ENCODE measurements around the gene CMKLR1.
A peak's percentile ranks its signal among the peaks of the same experiment; 100 is the strongest.

The CMKLR1 gene, protein sequence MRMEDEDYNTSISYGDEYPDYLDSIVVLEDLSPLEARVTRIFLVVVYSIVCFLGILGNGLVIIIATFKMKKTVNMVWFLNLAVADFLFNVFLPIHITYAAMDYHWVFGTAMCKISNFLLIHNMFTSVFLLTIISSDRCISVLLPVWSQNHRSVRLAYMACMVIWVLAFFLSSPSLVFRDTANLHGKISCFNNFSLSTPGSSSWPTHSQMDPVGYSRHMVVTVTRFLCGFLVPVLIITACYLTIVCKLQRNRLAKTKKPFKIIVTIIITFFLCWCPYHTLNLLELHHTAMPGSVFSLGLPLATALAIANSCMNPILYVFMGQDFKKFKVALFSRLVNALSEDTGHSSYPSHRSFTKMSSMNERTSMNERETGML
- total RNA-seq = 0 to 0.13 reads per million in 2 donors

DNA sequence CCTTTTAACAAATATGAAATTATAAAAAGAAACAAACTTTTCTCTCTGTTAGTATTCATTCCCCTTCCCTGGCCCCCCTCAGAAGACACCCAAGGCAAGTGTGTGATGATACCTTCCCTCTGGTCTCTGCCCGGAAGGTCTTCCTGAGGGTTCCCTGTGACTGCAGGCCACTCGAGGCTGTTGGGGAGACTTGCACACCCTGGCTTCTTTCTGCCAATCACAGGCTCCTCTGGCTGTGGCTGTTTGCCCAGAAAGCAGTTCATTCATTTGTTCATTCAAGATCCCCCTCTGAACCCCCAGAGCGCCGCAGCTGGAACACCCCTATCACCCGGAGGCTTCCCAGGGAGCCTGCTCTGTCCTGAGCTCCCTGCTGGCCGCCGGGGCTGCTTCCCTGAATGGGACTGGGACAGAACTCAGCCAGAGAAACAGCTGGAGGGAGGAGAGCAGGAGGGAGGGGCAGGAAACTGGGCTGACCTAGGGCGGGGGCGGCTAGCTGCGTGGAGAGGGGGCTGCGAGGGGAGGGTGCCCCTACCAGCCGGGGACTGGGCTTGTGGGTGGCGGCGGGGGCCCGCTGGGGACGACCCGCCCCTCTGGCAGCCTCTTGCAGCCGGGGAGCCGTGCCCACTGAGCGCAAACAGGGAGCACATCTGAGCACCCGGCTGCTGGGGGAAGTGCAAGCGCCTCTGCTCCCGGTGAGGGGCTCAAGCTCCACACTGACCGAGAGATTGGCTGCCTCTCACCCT, at the start of gene CMKLR1:
CMKLR1 (minus strand) TSS at position 397 of the 743 bp plus-strand sequence. CDS start 45,720 bp downstream, outside the sequence.
- DNase-seq = no peak

DNA sequence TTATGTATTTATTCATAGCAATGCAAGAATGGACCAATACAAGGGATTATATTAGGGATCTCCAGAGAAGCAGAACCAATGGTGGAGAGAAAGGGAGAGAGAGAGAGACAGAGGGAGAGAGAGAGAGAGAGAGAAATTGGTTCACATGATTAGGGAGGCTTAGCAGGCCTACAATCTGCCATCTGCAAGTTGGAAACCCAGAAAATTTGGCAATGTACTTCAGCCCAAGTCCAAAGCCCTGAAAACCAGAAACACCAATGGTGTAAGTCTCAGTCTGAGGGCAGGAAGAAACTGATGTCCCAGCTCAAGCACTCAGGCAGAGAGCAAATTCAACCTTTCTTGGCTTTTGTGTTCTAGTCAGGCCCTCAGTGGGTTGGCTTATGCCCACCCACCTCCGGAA, 48.7 kb upstream of the CMKLR1 start:
- DNase-seq = no peak

- DNase-seq = no peak
Observed at GRCh38 chr12:108386709-108387360, 47.7 kb upstream of the CMKLR1 start.

GRCh38 chr12:108382437-108382801, 43.3 kb upstream of the CMKLR1 start:
- DNase-seq = no peak

DNA sequence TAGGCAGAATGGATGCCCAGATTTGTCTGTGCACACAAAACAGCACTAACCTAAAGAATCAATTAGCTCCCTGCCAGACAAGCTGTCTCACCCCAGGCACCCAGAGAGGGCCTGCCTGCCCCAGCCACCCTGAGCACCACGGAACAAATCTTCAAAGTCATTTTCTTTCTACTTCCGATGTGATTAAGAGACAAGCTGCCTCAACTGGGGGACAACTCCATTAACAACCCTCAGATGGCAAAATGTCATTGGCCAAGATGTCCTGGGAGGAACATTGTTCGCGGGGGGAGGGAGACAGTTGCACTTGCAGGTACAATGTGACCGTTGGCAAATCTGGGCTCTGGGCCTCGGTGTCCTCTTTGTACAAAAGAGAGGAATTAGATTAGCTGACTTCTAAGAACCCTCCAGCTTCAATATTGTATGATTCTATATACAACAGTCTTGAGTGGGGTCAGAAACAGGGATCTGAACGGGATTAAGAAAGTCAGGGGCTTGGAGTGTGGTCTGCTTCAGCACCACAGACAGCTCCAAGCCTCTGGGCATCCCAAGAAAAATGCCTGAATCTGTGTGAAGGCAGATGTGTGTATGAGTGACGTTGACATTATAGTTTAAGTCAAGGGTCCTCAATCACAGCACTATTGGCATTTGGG, 42.8 kb upstream of the CMKLR1 start:
- no peak for DNase-seq

- DNase-seq = no peak
Observed at GRCh38 chr12:108380382-108380781, 41.3 kb upstream of the CMKLR1 start.

DNA sequence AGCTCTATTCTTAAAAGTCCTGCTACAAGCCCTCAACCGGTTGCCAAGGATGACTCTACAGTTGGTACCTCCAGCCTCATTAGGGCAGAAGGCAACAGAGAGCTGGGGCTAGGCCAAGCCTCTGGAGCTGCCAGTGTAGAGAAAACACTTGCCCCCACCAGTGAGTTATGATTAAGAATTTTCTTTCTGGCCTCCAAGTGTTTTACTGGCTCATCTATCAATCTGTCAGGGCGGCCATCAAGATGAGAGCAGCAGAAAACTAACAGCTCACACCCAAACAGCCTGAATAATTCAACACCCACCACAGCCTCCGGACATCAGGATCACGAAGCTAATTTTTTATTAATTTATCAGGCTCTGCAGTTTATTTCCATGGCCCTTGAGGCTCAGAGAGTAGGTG, 40.7 kb upstream of the CMKLR1 start:
- DNase-seq = no peak

GRCh38 chr12:108378926-108379325, 39.8 kb upstream of the CMKLR1 start:
- no peak for DNase-seq

DNA sequence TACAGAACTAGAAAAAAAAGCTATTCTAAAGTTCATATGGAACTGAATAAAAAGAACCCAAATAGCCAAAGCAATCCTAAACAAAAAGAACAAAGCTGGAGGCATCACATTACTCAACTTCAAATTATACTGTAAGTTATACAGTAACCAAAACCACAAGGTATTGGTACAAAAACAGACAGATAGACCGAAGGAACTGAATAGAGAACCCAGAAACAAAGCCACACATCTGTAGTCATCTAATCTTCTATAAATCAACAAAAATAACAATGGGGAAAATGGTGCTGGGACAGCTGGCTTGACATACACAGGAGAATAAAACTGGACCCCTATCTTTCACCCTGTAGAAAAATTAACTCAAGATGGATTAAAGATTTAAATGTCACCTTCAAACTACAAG, 38.1 kb upstream of the CMKLR1 start:
- DNase-seq = no peak

- no peak for DNase-seq
Observed at GRCh38 chr12:108375986-108376663, 37.0 kb upstream of the CMKLR1 start.

DNA sequence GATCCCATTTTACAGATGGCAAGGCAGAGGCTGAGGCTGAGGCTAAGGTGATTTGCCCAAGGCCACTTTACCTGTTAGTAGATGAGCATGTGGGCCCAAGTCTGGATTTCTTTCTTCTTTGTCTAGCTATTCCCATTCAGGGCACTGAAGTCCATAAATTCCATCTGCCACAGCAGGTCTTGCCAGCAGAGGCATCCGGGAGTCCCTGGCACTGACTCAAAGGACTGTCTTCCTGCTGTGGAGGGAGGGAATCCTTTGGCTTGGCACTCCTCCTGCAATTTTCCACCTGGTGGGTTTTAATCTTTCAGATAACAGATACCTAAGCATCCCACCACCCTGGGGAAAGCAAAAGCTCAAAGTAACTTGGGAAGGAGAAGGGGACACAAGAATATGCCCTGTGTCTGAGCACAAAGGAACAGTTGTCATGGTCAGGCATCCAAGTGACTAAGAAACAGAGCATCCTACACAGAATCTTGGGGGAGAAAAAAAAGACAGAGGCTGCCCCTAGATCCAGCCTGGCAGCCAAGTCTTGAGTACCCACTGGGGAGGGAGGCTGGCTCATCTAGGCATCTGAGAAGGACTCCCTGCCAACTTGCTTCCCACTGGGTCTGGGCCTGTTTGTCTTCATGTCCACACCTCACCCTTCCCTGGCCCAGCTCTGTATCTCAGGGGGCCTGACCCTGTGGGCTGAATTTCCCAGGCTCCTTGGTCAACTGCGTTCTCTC, 35.6 kb upstream of the CMKLR1 start:
- DNase-seq = no peak

- DNase-seq = no peak
Observed at GRCh38 chr12:108373111-108373510, 34.0 kb upstream of the CMKLR1 start.

GRCh38 chr12:108371801-108372344, 32.8 kb upstream of the CMKLR1 start:
- DNase-seq = no peak

DNA sequence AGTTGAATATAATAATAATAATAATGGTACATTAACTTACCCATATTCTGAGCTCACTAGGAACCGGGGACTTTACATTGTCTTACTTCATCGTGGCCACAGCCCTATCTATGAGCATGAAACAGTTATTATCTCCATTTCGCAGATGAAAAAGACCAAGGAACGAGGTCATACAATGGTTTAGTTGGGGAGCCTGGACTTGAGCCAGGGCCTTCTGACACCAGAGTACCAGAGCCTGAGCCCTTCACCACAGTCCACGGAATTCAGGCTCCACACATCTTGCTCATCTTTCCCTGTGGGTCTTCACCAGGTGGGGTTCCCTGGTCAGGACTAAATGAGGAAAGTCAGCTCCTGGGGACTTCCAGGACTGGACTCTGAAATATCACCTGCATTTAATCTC, 31.3 kb upstream of the CMKLR1 start:
- no peak for DNase-seq

DNA sequence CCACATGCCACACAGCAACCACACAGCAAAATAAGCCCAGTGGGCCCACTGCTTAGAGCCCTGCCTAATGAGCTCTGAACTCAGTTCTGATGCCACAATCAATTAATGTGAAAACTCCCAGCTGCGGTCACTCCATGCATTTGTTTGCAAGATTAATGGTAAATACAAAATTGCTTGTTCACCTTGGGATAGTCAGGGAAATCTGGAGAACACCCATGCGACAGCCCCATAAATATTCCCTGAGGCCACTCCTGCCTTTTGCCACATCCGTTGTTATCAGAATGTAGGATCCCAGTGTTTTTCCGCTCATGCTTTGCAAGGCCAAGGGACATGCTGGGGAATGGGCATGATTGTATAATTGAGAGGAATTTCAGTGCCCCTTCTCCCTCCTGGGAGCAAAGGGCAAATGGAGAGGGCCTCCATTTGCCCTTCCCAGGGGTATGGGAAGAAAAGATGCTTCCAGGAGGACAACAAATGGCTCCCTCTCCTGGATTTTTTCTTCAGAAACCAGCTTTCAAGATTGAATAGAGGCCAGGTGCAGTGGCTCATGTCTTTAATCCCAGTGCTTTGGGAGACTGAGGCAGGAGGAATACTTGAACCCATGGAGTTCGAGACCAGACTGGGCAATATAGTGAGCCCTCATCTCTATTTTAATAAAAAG, 30.8 kb upstream of the CMKLR1 start:
- no peak for DNase-seq

GRCh38 chr12:108368089-108368488, 29.0 kb upstream of the CMKLR1 start:
- no peak for DNase-seq

DNA sequence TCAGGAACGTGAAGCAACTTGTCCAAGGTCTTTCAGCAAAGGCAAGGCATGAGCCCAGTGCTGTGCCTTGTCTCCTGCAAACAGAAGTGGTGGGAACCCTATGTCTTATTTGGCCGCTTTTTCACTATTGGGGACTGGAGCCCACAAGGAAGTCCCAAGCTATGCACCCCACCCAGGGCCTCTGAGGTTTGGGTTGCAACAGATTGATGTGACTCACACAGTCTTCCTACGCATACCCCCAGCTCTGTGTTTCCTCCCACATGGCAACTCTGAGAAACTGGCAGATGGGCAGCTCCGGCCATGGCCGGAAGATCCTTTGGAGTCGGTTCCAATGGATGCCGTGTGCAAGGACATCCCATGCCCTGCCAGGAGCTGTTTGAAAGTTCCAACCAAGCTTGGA, 28.3 kb upstream of the CMKLR1 start:
- no peak for DNase-seq

DNA sequence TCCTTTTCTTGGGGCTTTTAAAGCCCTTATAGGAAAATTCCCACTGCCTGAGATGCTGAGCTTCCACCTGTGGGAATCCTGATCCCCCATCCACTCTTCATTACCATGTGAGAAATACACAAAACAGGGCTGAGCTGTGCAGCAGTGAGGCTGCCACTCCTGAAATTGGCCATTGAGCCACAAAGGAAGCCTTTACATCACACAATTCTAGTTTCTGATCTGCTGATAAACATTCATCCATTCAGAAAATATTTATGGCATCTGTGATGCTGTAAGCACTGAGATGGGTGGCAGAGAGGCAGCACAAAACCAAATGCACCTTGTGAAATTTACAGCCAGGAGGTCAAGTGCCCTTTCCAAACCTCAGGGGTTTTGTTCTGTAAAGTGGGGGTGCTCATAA, 26.2 kb upstream of the CMKLR1 start:
- DNase-seq = no peak

- DNase-seq = no peak
Observed at GRCh38 chr12:108364879-108365278, 25.8 kb upstream of the CMKLR1 start.

DNA sequence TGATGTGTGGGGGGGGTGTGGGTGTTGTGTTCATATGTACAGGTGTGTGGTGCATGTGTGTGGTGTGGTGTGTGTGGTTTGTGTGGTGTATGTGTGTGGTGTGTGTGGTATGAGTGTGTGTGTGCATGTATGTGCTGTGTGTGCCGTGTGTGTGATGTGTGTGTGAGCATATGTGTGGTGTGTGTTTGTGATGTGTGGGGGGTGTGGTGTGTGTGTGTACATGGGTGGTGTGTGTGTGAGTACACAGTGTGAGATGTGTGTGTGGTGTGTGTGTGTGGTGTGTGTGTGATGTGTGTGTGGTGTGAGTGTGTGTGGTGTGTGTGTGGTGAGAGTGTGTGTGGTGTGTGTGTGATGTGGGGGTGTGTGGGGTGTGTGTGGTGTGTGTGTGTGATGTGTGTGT, 24.5 kb upstream of the CMKLR1 start:
- DNase-seq = peak in 1 of 5 experiments; percentile 8

- DNase-seq = no peak
Observed at GRCh38 chr12:108363165-108363564, 24.1 kb upstream of the CMKLR1 start.
